Measurements from ENCODE around the gene ISOC1. TPM values are rescaled to one million over a fixed set of nuclear protein-coding genes. Genes with fewer than 3 reads are reported as not detected.

Gene ISOC1
- total RNA-seq, 6 experiments from 2014 or later, result 32.2 to 52.8 (median 44.4) TPM

- H3K27me3 ChIP-seq, result no peaks in the 10 kb centered on the region
- DNase-seq (peak in 1 of 3 donors; percentile 17), ATAC-seq (peak in 1 of 4 donors; percentile 8)
- H3K9me3 ChIP-seq, result no peaks in the 10 kb centered on the region
- intact Hi-C loops (cut with DNase I), result no loop called here
- peak overlapping the region in 1 of 3 donors; percentile 15 for H3K4me3 ChIP-seq
- TF ChIP-seq CTCF (IDR thresholded peaks at IDR 0.05) (no peak), POLR2A (IDR thresholded peaks at IDR 0.05) (no peak)
- H3K27ac ChIP-seq, result peak overlapping the region in 1 of 3 donors; percentile 47
- peaks cover 0 to 58% (median 19%) of the 10 kb centered on the region in 4 donors for H3K4me1 ChIP-seq
- WGBS (ENCODE audit: insufficient coverage, low coverage, low lambda C conversion rate, missing lambda C conversion rate), result 34% methylated on average over 9 of the region's 11 CpGs
- H3K36me3 ChIP-seq, result no peaks in the 10 kb centered on the region
Measured at GRCh38 chr5:129097498-129098296, 3.1 kb downstream of the ISOC1 start.

- no peak for TF ChIP-seq POLR2A (IDR thresholded peaks at IDR 0.05)
- no peak for TF ChIP-seq CTCF (IDR thresholded peaks at IDR 0.05)
- WGBS (ENCODE audit: insufficient coverage, low coverage, low lambda C conversion rate, missing lambda C conversion rate), result 25% methylated on average over 3 of the region's 3 CpGs
- ATAC-seq, result peak in 1 of 4 donors; percentile 5
Measured at GRCh38 chr5:129098488-129099183, 4.1 kb downstream of the ISOC1 start.

GRCh38 chr5:129099184-129099569 lies 4.6 kb downstream of the ISOC1 start:
- WGBS (ENCODE audit: insufficient coverage, low coverage, low lambda C conversion rate, missing lambda C conversion rate), result 100% methylated on average over 1 of the region's 1 CpG
- intact Hi-C loops (cut with DNase I), result no loop called here
- H3K27me3 ChIP-seq, result no peaks in the 10 kb centered on the region

More at GRCh38 chr5:129098488-129099183, 4.1 kb downstream of the ISOC1 start:
- Histone ChIP-seq H3K4me1 (peaks cover 0 to 56% (median 19%) of the 10 kb centered on the region in 4 donors), H3K9me3 (no peaks in the 10 kb centered on the region), H3K27me3 (no peaks in the 10 kb centered on the region), H3K4me3 (no peak overlapping the region), H3K36me3 (no peaks in the 10 kb centered on the region), H3K27ac (peak overlapping the region in 1 of 3 donors; percentile 47)
- no peak for DNase-seq
- intact Hi-C loops (cut with DNase I), result no loop called here

GRCh38 chr5:129101794-129102193 lies 7.2 kb downstream of the ISOC1 start:
- no peaks in the 10 kb centered on the region for H3K27me3 ChIP-seq
- no peak for TF ChIP-seq CTCF (IDR thresholded peaks at IDR 0.05)
- TF ChIP-seq POLR2A (IDR thresholded peaks at IDR 0.05), result no peak
- ATAC-seq, result peak in 2 of 4 donors; percentile 20 to 45
- DNase-seq, result no peak
- no peaks in the 10 kb centered on the region for H3K9me3 ChIP-seq
- H3K4me1 ChIP-seq, result peaks cover 0 to 44% (median 17%) of the 10 kb centered on the region in 4 donors
- WGBS (ENCODE audit: insufficient coverage, low coverage, low lambda C conversion rate, missing lambda C conversion rate), result 57% methylated on average over 2 of the region's 2 CpGs
- H3K27ac ChIP-seq, result no peak overlapping the region
- intact Hi-C loops (cut with DNase I), result no loop called here
- H3K36me3 ChIP-seq, result peaks cover 0 to 7% (median under 1%) of the 10 kb centered on the region in 4 donors
- H3K4me3 ChIP-seq, result no peak overlapping the region

More at GRCh38 chr5:129099184-129099569, 4.6 kb downstream of the ISOC1 start:
- ATAC-seq (no peak), DNase-seq (no peak)
- peaks cover 0 to 52% (median 19%) of the 10 kb centered on the region in 4 donors for H3K4me1 ChIP-seq
- TF ChIP-seq CTCF (IDR thresholded peaks at IDR 0.05), result no peak
- no peak for TF ChIP-seq POLR2A (IDR thresholded peaks at IDR 0.05)
- H3K4me3 ChIP-seq, result no peak overlapping the region
- peak overlapping the region in 1 of 3 donors; percentile 47 for H3K27ac ChIP-seq
- H3K9me3 ChIP-seq, result no peaks in the 10 kb centered on the region
- no peaks in the 10 kb centered on the region for H3K36me3 ChIP-seq
